Limb (tissue), 2 donors: ENCODE data around the gene HRK.

Experiments used
- DNase-seq, 2 donors: peaks; one replicate each; pipeline ENCODE4 v3.0.0-alpha.2; 2016; ENCODE audit errors: extremely low spot score in 2 of 2

HRK gene

GRCh38 chr12:116870306-116870705 lies 10.9 kb downstream of the HRK start:
- no peak for DNase-seq

- no peak for DNase-seq
Observed at GRCh38 chr12:116867523-116867922, 13.7 kb downstream of the HRK start.

GRCh38 chr12:116864371-116865160 lies 16.7 kb downstream of the HRK start:
- DNase-seq: no peak

- DNase-seq: no peak
Observed at GRCh38 chr12:116863275-116863767, 17.9 kb downstream of the HRK start.

GRCh38 chr12:116862167-116862566 lies 19.1 kb downstream of the HRK start:
- no peak for DNase-seq

- DNase-seq: peak; percentile 77
Observed at GRCh38 chr12:116861320-116861719, 19.9 kb downstream of the HRK start.

- DNase-seq: no peak
Observed at GRCh38 chr12:116860263-116860662, 21.0 kb downstream of the HRK start.

GRCh38 chr12:116859079-116859478 lies 22.2 kb downstream of the HRK start:
- DNase-seq: no peak

- no peak for DNase-seq
Observed at GRCh38 chr12:116856729-116857128, 24.5 kb downstream of the HRK start.

GRCh38 chr12:116855744-116856470 lies 25.3 kb downstream of the HRK start:
- DNase-seq: no peak

- DNase-seq: no peak
Observed at GRCh38 chr12:116853507-116853906, 27.7 kb downstream of the HRK start.

GRCh38 chr12:116852303-116852702 lies 28.9 kb downstream of the HRK start:
- no peak for DNase-seq

- DNase-seq: no peak
Observed at GRCh38 chr12:116849216-116849615, 32.0 kb downstream of the HRK start.

GRCh38 chr12:116843085-116843484 lies 38.2 kb downstream of the HRK start:
- no peak for DNase-seq

- DNase-seq: no peak
Observed at GRCh38 chr12:116839287-116839830, 41.9 kb downstream of the HRK start.

GRCh38 chr12:116838365-116838764 lies 42.9 kb downstream of the HRK start:
- DNase-seq: no peak

- no peak for DNase-seq
Observed at GRCh38 chr12:116837097-116837496, 44.1 kb downstream of the HRK start.

GRCh38 chr12:116835484-116835883 lies 45.8 kb downstream of the HRK start:
- no peak for DNase-seq

GRCh38 chr12:116833474-116833873 lies 47.8 kb downstream of the HRK start:
- no peak for DNase-seq

- no peak for DNase-seq
Observed at GRCh38 chr12:116832353-116832752, 48.9 kb downstream of the HRK start.

- DNase-seq: no peak
Observed at GRCh38 chr12:116827432-116827831, 53.8 kb downstream of the HRK start.

GRCh38 chr12:116821291-116821690 lies 60.0 kb downstream of the HRK start:
- no peak for DNase-seq
